Hepatocyte (in vitro differentiated cells): ENCODE data around the gene CDC45. TPM values are rescaled to one million over a fixed set of nuclear protein-coding genes. Genes with fewer than 3 reads are reported as not detected.

Experiments
- DNase-seq: peaks from one replicate; pipeline ENCODE4 v3.0.0-alpha.2; 2016; ENCODE audit warnings: low spot score
- H2AFZ ChIP-seq: fragments of 200-600 bp; sonication (generic); 2 replicates; pipeline ENCODE4 v1.6.0; 2016; ENCODE audit warnings: antibody characterized with exemption, mild to moderate bottlenecking
- H3K27ac ChIP-seq: fragments of 200-600 bp; sonication (generic); 2 replicates; pipeline ENCODE4 v1.5.1; 2016; ENCODE audit warnings: mild to moderate bottlenecking
- H3K27me3 ChIP-seq: fragments of 200-600 bp; sonication (generic); 2 replicates; pipeline ENCODE4 v1.6.1; 2016
- H3K36me3 ChIP-seq: fragments of 200-600 bp; sonication (generic); replicated peaks from 2 replicates; pipeline ENCODE4 v1.5.1; 2016; ENCODE audit warnings: low read depth; ENCODE audit not compliant: insufficient read depth
- H3K4me1 ChIP-seq: fragments of 200-600 bp; sonication (generic); 2 replicates; pipeline ENCODE4 v1.5.1; 2016; ENCODE audit warnings: mild to moderate bottlenecking, moderate library complexity; ENCODE audit not compliant: insufficient read depth
- H3K4me2 ChIP-seq: fragments of 200-600 bp; sonication (generic); 2 replicates; pipeline ENCODE4 v1.6.0; 2016
- H3K4me3 ChIP-seq: fragments of 200-600 bp; sonication (generic); 2 replicates; pipeline ENCODE4 v1.5.1; 2016; ENCODE audit warnings: mild to moderate bottlenecking
- H3K79me2 ChIP-seq: fragments of 200-600 bp; sonication (generic); 2 replicates; pipeline ENCODE4 v1.6.0; 2017; ENCODE audit warnings: mild to moderate bottlenecking
- H3K9me2 ChIP-seq: fragments of 200-600 bp; sonication (generic); replicated peaks from 2 replicates; pipeline ENCODE4 v1.6.0; 2017; ENCODE audit warnings: mild to moderate bottlenecking; ENCODE audit not compliant: insufficient read depth
- H3K9me3 ChIP-seq: fragments of 200-600 bp; sonication (generic); 2 replicates; pipeline ENCODE4 v1.5.1; 2016; ENCODE audit warnings: low read depth, mild to moderate bottlenecking
- H4K20me1 ChIP-seq: fragments of 200-600 bp; sonication (generic); 2 replicates; pipeline ENCODE4 v1.6.0; 2016; ENCODE audit warnings: mild to moderate bottlenecking; ENCODE audit not compliant: insufficient read depth, poor library complexity, severe bottlenecking
- CTCF ChIP-seq: fragments of 200-600 bp; sonication (generic); IDR thresholded peaks from 2 replicates; pipeline ENCODE4 v1.5.1; 2016; ENCODE audit warnings: antibody characterized with exemption, mild to moderate bottlenecking; ENCODE audit not compliant: poor library complexity
- EZH2 ChIP-seq: fragments of 200-600 bp; sonication (generic); IDR thresholded peaks from 2 replicates; pipeline ENCODE4 v1.6.1; 2016; ENCODE audit warnings: antibody characterized with exemption, mild to moderate bottlenecking, borderline replicate concordance
- EZH2phosphoT487 ChIP-seq: fragments of 200-600 bp; sonication (generic); IDR thresholded peaks from one replicate; pipeline ENCODE4 v1.6.1; 2018; ENCODE audit warnings: antibody characterized with exemption, mild to moderate bottlenecking, low read depth, moderate library complexity; ENCODE audit not compliant: unreplicated experiment, severe bottlenecking
- WGBS: methylation state at CpG from one replicate; pipeline ENCODE4 v1.1.6; 2016; ENCODE audit warnings: low lambda C conversion rate; ENCODE audit errors: missing lambda C conversion rate; 5-methylcytosine and 5-hydroxymethylcytosine counted together
- polyA plus RNA-seq: library from polyadenylated mRNA; unstranded; fragments of >200 nt; fragmentation: Nextera tagmentation; extraction: Ambion mirVana; gene quantifications from 2 replicates; pipeline ENCODE4 v1.2.1, GENCODE V29; 2016
- total RNA-seq: library from RNA; depleted of rRNA; stranded (reverse); fragments of >200 nt; gene quantifications from 2 replicates; pipeline ENCODE4 v1.2.3, GENCODE V29; 2014

Gene CDC45
- total and polyA plus RNA-seq, 2 experiments from 2014 or later: 3.5 to 6.5 TPM

DNA sequence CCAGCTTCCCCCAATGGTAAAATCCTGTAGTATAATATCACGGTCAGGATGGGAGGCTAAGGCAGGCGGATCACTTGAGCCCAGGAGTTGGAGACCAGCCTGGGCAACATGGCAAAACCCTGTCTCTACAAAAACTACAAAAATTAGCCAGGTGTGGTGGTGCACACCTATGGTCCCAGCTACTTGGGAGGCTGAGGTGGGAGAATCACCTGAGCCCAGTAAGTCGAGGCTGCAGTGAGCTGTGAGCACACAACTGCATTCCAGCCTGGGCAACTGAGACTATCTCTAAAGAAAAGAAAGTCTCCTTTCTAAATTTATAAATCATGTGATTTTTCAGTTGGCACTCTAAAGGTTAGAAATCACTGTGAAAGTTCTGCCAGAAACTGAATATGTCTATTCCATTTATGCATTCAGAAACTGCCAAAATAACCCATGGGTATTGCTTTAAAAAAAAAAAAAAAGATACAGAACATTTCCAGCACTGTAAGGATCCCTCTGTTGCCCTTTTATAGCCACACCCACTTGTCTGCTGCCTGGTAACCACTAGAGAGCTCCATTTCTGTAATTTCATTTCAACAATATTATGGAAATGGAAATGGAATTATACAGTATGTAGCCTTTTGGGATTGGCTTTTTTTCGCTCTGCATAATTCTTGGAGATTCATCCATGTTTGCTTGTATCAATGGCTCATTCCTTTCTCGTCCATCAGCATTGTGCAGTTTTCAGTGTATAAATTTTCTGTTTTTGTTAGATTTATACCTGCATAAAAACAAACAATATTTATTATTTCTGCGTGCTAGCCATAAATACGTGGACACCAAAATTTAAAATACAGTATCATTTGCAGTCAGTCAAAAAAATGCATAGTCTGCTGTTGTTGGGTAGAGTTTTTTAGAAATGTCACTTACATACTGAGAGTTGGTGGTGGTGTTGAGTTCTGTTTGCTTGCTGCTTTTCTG lies 9.4 kb downstream of the CDC45 start:
- no peak for DNase-seq
- WGBS: 96% methylated on average over 7 of the region's 7 CpGs
- H4K20me1 ChIP-seq: no peaks in the 10 kb centered on the region

DNA sequence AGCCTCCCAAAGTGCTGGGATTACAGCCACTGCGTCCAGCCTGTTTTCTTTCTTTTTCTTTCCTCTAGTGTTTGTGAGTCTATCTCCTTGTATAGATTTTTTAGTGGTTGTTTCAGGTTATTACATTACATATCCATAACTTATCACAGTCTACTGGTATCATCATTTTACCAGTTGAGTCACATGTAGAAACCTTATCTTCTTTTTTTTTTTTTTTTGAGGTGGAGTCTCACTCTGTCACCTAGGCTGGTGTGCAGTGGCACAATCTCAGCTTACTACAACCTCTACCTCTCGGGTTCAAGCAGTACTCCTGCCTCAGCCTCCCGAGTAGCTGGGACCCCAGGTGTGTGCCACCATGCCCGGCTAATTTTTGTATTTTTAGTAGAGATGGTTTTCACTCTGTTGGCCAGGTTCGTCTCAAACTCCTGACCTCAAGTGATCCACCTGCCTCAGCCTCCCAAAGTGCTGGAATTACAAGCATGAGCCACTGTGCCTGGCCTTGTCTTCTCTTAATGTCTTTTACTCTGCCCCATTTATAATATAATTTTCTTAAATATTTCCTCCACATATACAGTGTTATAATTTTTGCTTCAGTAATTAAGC lies 11.0 kb downstream of the CDC45 start:
- Histone ChIP-seq H3K9me3 (no peaks in the 10 kb centered on the region), H3K4me3 (no peak overlapping the region), H3K9me2 (no peaks in the 10 kb centered on the region), H3K36me3 (no peaks in the 10 kb centered on the region), H3K79me2 (no peaks in the 10 kb centered on the region), H4K20me1 (no peaks in the 10 kb centered on the region), H3K4me2 (no peak overlapping the region), H3K27me3 (no peaks in the 10 kb centered on the region), H3K27ac (no peak overlapping the region), H2AFZ (no peak overlapping the region), H3K4me1 (no peaks in the 10 kb centered on the region)
- no peak for DNase-seq
- WGBS: 100% methylated on average over 5 of the region's 5 CpGs
- TF ChIP-seq EZH2phosphoT487 (no peak), EZH2 (no peak), CTCF (no peak)

More for the DNA sequence above, 9.4 kb downstream of the CDC45 start:
- Histone ChIP-seq H2AFZ (no peak overlapping the region), H3K27ac (no peak overlapping the region), H3K4me1 (no peaks in the 10 kb centered on the region), H3K4me2 (no peak overlapping the region), H3K9me2 (no peaks in the 10 kb centered on the region), H3K27me3 (no peaks in the 10 kb centered on the region), H3K36me3 (no peaks in the 10 kb centered on the region), H3K79me2 (no peaks in the 10 kb centered on the region), H3K9me3 (no peaks in the 10 kb centered on the region), H3K4me3 (no peak overlapping the region)
- TF ChIP-seq CTCF (peak; percentile 22), EZH2phosphoT487 (no peak)

GRCh38 chr22:19492504-19493174 lies 12.9 kb downstream of the CDC45 start:
- H3K9me2 ChIP-seq: no peaks in the 10 kb centered on the region
- no peaks in the 10 kb centered on the region for H3K9me3 ChIP-seq
- no peaks in the 10 kb centered on the region for H3K36me3 ChIP-seq
- 91% methylated on average over 6 of the region's 6 CpGs for WGBS
- no peak overlapping the region for H2AFZ ChIP-seq
- H3K79me2 ChIP-seq: no peaks in the 10 kb centered on the region
- no peak overlapping the region for H3K4me3 ChIP-seq
- H3K4me1 ChIP-seq: no peaks in the 10 kb centered on the region
- H3K27ac ChIP-seq: no peak overlapping the region
- no peak for TF ChIP-seq EZH2phosphoT487
- TF ChIP-seq EZH2: no peak
- TF ChIP-seq CTCF: no peak
- H3K27me3 ChIP-seq: no peaks in the 10 kb centered on the region
- DNase-seq: no peak
- no peak overlapping the region for H3K4me2 ChIP-seq
- H4K20me1 ChIP-seq: no peaks in the 10 kb centered on the region
